Neuronal stem cell (in vitro differentiated cells): ENCODE measurements around the gene NDUFS1.

ENCODE experiments used
- DNase-seq: peaks from one replicate; pipeline ENCODE4 v3.0.0-alpha.2; 2013; ENCODE audit warnings: low spot score
- H2AFZ ChIP-seq: one replicate; pipeline ENCODE4 v1.6.1; 2013; ENCODE audit warnings: mild to moderate bottlenecking, low read length, inconsistent platforms
- H2AK5ac ChIP-seq: 2 replicates; pipeline ENCODE4 v1.6.1; 2013; ENCODE audit warnings: low read depth, mild to moderate bottlenecking, inconsistent platforms, low read length, moderate library complexity, mixed read lengths
- H2BK120ac ChIP-seq: 2 replicates; pipeline ENCODE4 v1.6.1; 2013; ENCODE audit warnings: low read depth, mild to moderate bottlenecking, inconsistent platforms, low read length, moderate library complexity, mixed read lengths
- H2BK12ac ChIP-seq: one replicate; pipeline ENCODE4 v1.6.1; 2013; ENCODE audit warnings: low read length, inconsistent platforms
- H2BK15ac ChIP-seq: 2 replicates; pipeline ENCODE4 v1.6.1; 2013; ENCODE audit warnings: mild to moderate bottlenecking, low read length, inconsistent platforms, mixed read lengths
- H2BK5ac ChIP-seq: one replicate; pipeline ENCODE4 v1.6.1; 2013; ENCODE audit warnings: inconsistent platforms, mild to moderate bottlenecking, low read length, moderate library complexity
- H3K14ac ChIP-seq: one replicate; pipeline ENCODE4 v1.6.1; 2013; ENCODE audit warnings: low read length, inconsistent platforms
- H3K18ac ChIP-seq: 2 replicates; pipeline ENCODE4 v1.6.1; 2013; ENCODE audit warnings: low read length, inconsistent platforms
- H3K23ac ChIP-seq: 2 replicates; pipeline ENCODE4 v1.6.1; 2013; ENCODE audit warnings: low read depth, mild to moderate bottlenecking, mixed read lengths, low read length, inconsistent platforms; ENCODE audit not compliant: poor library complexity
- H3K27ac ChIP-seq: replicated peaks from 3 replicates; pipeline ENCODE4 v1.5.1; 2013; ENCODE audit warnings: low read length, inconsistent platforms
- H3K27me3 ChIP-seq, 3 experiments: 2 replicates each; pipeline ENCODE4 v1.6.1; 2013; ENCODE audit warnings: low read length in 3 of 3, mild to moderate bottlenecking in 2 of 3, inconsistent platforms in 1 of 3, low read depth in 1 of 3, mixed read lengths in 1 of 3, moderate library complexity in 1 of 3; ENCODE audit not compliant: control insufficient read depth in 3 of 3, insufficient read depth in 3 of 3
- H3K36me3 ChIP-seq, 2 donors: replicated peaks in 1 of 2; 2 replicates each; pipeline ENCODE4 v1.6.1; 2013; ENCODE audit warnings: low read length in 2 of 2; ENCODE audit not compliant: control insufficient read depth in 2 of 2, insufficient read depth in 2 of 2
- H3K4ac ChIP-seq: 2 replicates; pipeline ENCODE4 v1.6.1; 2013; ENCODE audit warnings: inconsistent platforms, mild to moderate bottlenecking, low read length, moderate library complexity
- H3K4me1 ChIP-seq, 2 donors: 1 replicate in 1 of 2; 2 replicates in 1 of 2; pipeline ENCODE4 v1.6.1; 2013; ENCODE audit warnings: low read length in 2 of 2, low read depth in 1 of 2; ENCODE audit not compliant: control insufficient read depth in 2 of 2, insufficient read depth in 1 of 2
- H3K4me2 ChIP-seq: one replicate; pipeline ENCODE4 v1.6.1; 2013; ENCODE audit warnings: mild to moderate bottlenecking, low read length, inconsistent platforms; ENCODE audit not compliant: insufficient read depth, poor library complexity, severe bottlenecking
- H3K4me3 ChIP-seq, 2 donors: 2 replicates each; pipeline ENCODE4 v1.5.1; 2013; ENCODE audit warnings: low read length in 2 of 2, mild to moderate bottlenecking in 2 of 2, inconsistent platforms in 1 of 2, moderate library complexity in 1 of 2
- H3K79me1 ChIP-seq: one replicate; pipeline ENCODE4 v1.6.1; 2013; ENCODE audit warnings: low read depth, mild to moderate bottlenecking, inconsistent platforms, low read length, moderate library complexity
- H3K9ac ChIP-seq: one replicate; pipeline ENCODE4 v1.6.1; 2013; ENCODE audit warnings: mild to moderate bottlenecking, low read depth, low read length, inconsistent platforms; ENCODE audit not compliant: poor library complexity
- H3K9me3 ChIP-seq, 2 donors: replicated peaks in 1 of 2; 2 replicates each; pipeline versions ENCODE3 to v1.6.1; 2013; ENCODE audit warnings: low read length in 2 of 2, mild to moderate bottlenecking in 2 of 2, inconsistent platforms in 1 of 2, low read depth in 1 of 2, mixed read lengths in 1 of 2, moderate library complexity in 1 of 2; ENCODE audit not compliant: control insufficient read depth in 2 of 2, insufficient read depth in 1 of 2
- H4K8ac ChIP-seq: one replicate; pipeline ENCODE4 v1.6.1; 2013; ENCODE audit warnings: low read depth, mild to moderate bottlenecking, inconsistent platforms, low read length, moderate library complexity
- H4K91ac ChIP-seq: one replicate; pipeline ENCODE4 v1.6.1; 2013; ENCODE audit warnings: low read length, low read depth, mild to moderate bottlenecking, inconsistent platforms; ENCODE audit not compliant: poor library complexity
- WGBS, 2 donors: extraction: QIAGEN DNeasy Blood & Tissue Kit; methylation state at CpG; one replicate each; pipeline ENCODE4 v1.1.7; 2013; ENCODE audit warnings: missing lambda C conversion rate in 2 of 2, mixed read lengths in 1 of 2; ENCODE audit not compliant: insufficient read length in 2 of 2, insufficient replicate concordance in 1 of 2; ENCODE audit errors: extremely low coverage in 2 of 2; 5-methylcytosine and 5-hydroxymethylcytosine counted together

The NDUFS1 gene

DNA sequence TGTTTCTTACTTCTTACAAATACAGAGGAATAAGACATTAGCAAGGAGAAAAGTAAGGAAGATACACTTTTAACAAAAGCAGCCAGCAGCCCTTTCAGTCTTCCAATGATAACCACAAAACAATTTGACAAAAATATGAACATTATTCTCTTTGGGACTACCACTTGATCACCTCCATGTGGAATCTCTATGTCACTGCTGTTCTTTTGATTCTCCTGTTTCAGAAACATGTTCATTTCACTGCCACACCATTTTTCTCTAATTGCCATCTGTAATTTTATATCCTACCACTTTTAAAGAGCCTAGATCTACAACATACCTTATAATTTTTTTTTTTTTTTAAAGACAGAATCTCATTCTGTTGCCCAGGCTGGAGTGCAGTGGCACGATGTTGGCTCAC, 84.1 kb downstream of the NDUFS1 start:
- WGBS, 2 donors, result no CpG with 5 or more reads among the region's 1 CpG
- Histone ChIP-seq H4K91ac (no peak overlapping the region), H2AK5ac (no peak overlapping the region)

DNA sequence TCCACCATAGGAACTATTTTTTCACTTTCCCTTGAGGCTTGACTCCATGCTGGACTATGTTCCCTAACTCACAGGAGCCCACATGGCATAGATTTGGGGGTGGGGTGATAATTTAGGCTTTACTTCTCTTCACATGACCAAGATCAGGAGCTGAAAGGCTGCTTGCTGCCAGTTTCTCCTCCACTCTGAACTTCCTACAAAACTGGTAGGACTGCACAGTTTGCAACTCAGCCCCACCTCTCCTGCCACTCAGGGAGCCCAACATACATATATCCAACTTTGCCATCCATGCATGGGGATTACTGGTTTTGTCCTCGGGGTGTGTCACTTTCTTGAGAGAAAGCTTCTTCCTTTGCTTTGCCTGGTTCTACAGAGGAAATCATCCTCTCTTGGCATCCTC, 87.4 kb downstream of the NDUFS1 start:
- Histone ChIP-seq H2BK12ac (no peak overlapping the region), H3K9me3 (no peaks in the 10 kb centered on the region), H3K18ac (no peak overlapping the region), H2AK5ac (no peak overlapping the region), H3K27ac (no peak overlapping the region), H4K8ac (no peak overlapping the region), H2BK120ac (no peak overlapping the region), H3K4me1 (no peaks in the 10 kb centered on the region), H2BK5ac (no peak overlapping the region), H3K4me2 (no peak overlapping the region), H3K14ac (no peak overlapping the region), H3K79me1 (peaks cover 2% of the 10 kb centered on the region), H3K23ac (no peak overlapping the region), H3K27me3 (no peaks in the 10 kb centered on the region), H3K4me3 (no peak overlapping the region), H3K9ac (no peak overlapping the region), H2AFZ (no peak overlapping the region), H3K4ac (no peak overlapping the region), H2BK15ac (no peak overlapping the region), H3K36me3 (no peaks in the 10 kb centered on the region), H4K91ac (no peak overlapping the region)
- no CpG with 5 or more reads among the region's 1 CpG for WGBS, 2 donors
- no peak for DNase-seq

More for the DNA sequence above, 84.1 kb downstream of the NDUFS1 start:
- no peak overlapping the region for H3K23ac ChIP-seq
- peaks cover 0 to 6% of the 10 kb centered on the region in 2 donors for H3K4me1 ChIP-seq
- no peak overlapping the region for H3K27ac ChIP-seq
- H3K4ac ChIP-seq, result no peak overlapping the region
- no peak overlapping the region for H2BK120ac ChIP-seq
- H3K4me2 ChIP-seq, result no peak overlapping the region
- H3K14ac ChIP-seq, result no peak overlapping the region
- peaks cover 0 to 1% of the 10 kb centered on the region in 2 donors for H3K36me3 ChIP-seq
- H3K4me3 ChIP-seq, result no peak overlapping the region
- H2BK15ac ChIP-seq, result no peak overlapping the region
- H2BK12ac ChIP-seq, result no peak overlapping the region
- no peak overlapping the region for H3K9ac ChIP-seq
- no peak overlapping the region for H4K8ac ChIP-seq
- no peak overlapping the region for H2BK5ac ChIP-seq
- no peak overlapping the region for H3K18ac ChIP-seq
- H3K27me3 ChIP-seq, result no peaks in the 10 kb centered on the region
- H2AFZ ChIP-seq, result no peak overlapping the region
- DNase-seq, result no peak
- H3K9me3 ChIP-seq, result no peaks in the 10 kb centered on the region
- peaks cover 2% of the 10 kb centered on the region for H3K79me1 ChIP-seq

DNA sequence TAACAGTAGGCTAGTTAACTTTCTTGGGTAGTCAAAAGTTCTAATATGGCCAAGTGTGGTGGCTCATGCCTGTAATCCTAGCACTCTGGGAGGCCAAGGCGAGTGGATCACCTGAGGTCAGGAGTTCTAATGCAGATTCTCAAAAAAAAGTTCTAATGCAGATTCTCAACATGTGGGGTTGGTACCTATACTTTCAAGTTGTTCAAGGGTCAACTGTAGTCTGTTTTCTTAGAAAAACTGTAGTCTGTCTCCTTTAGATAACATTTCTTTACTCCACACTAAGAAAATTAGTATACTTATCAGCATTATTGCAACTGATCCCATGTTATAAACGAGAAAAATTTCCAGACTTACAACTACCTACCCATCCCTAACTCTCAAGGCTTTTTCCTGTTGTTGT, 89.8 kb downstream of the NDUFS1 start:
- Histone ChIP-seq H2BK12ac (no peak overlapping the region), H3K23ac (no peak overlapping the region), H3K4me3 (no peak overlapping the region), H3K9me3 (peaks cover 0 to 3% of the 10 kb centered on the region in 2 donors), H2BK15ac (no peak overlapping the region), H3K79me1 (peaks cover 5% of the 10 kb centered on the region), H3K4me2 (no peak overlapping the region), H3K4me1 (no peaks in the 10 kb centered on the region), H3K18ac (no peak overlapping the region), H3K36me3 (no peaks in the 10 kb centered on the region), H2BK5ac (no peak overlapping the region), H2BK120ac (no peak overlapping the region), H3K27me3 (no peaks in the 10 kb centered on the region), H3K9ac (no peak overlapping the region), H3K14ac (no peak overlapping the region), H2AK5ac (no peak overlapping the region), H4K8ac (no peak overlapping the region), H4K91ac (no peak overlapping the region), H2AFZ (no peak overlapping the region), H3K4ac (no peak overlapping the region), H3K27ac (no peak overlapping the region)
- WGBS, 2 donors, result no CpG with 5 or more reads among the region's 2 CpGs
- no peak for DNase-seq

DNA sequence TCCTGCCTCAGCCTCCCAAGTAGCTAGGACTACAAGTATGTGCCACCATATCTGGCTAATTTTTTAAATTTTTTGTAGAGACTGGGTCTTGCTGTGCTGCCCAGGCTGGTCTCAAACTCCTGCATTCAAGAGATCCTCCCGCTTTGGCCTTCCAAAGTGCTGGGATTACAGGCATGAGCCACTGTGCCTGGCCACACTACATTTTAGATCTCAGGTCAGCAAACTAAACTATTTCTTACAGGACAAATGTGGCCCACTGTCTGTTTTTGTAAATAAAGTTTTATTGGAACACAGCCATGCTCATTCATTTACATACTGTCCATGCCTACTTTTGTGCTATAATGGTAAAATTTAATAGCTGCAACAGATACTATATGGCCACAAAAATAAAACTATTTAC, 91.0 kb downstream of the NDUFS1 start:
- no peak overlapping the region for H2AK5ac ChIP-seq
- H3K27ac ChIP-seq, result no peak overlapping the region
- H3K79me1 ChIP-seq, result peaks cover 5% of the 10 kb centered on the region
- H3K4ac ChIP-seq, result no peak overlapping the region
- no peak overlapping the region for H2BK15ac ChIP-seq
- H3K4me2 ChIP-seq, result no peak overlapping the region
- no peak overlapping the region for H2BK12ac ChIP-seq
- no peaks in the 10 kb centered on the region for H3K4me1 ChIP-seq
- no CpG with 5 or more reads among the region's 1 CpG for WGBS, 2 donors
- H3K4me3 ChIP-seq, result no peak overlapping the region
- H2BK5ac ChIP-seq, result no peak overlapping the region
- H3K9me3 ChIP-seq, result peaks cover 0 to 3% of the 10 kb centered on the region in 2 donors
- no peaks in the 10 kb centered on the region for H3K27me3 ChIP-seq
- no peak for DNase-seq
- peaks cover 0 to under 1% of the 10 kb centered on the region in 2 donors for H3K36me3 ChIP-seq
- no peak overlapping the region for H3K23ac ChIP-seq
- no peak overlapping the region for H2AFZ ChIP-seq
- H3K9ac ChIP-seq, result no peak overlapping the region
- H3K14ac ChIP-seq, result no peak overlapping the region
- no peak overlapping the region for H4K91ac ChIP-seq
- H4K8ac ChIP-seq, result no peak overlapping the region
- H2BK120ac ChIP-seq, result no peak overlapping the region
- H3K18ac ChIP-seq, result no peak overlapping the region
